Effector CD4-positive, alpha-beta T cell (primary cell): ENCODE results near the gene LRIT1.

ENCODE experiments used
- DNase-seq: peaks from one replicate; pipeline ENCODE4 v3.0.0-alpha.2; 2020

Gene LRIT1

DNA sequence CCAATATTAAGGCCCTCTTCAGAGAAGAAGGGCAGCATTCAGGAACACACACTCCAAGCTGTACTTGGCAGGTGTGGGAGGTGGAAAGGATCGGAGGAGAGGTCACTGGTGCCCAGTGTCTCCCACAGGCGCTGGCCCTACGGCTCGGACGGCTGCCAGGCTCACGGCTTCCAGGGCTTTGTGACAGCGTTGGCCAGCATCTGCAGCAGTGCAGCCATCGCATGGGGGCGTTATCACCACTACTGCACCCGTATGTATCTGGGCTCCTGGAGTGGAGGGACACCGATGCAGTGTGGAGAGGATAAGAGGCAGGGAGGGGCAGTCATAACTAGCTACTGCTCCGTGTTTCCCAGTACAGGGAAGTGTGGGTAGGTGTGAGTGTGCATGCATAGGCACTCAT lies 7.4 kb upstream of the LRIT1 start:
- DNase-seq, result no peak

DNA sequence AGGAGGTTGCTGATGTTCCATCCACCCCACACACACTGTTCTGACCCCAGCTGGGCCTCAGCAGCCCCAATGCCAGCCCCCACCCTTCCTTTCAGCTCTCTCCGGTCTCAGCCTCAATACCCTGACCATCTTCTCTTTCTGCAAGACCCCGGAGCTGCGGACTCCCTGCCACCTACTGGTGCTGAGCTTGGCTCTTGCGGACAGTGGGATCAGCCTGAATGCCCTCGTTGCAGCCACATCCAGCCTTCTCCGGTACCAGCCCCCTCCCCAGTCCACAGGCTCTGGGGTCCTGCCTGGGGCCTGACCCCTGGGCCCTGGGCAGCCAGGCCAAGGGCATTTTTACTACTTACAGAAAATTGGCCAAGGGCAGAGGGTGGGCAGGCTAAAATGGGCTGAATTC lies 6.2 kb upstream of the LRIT1 start:
- no peak for DNase-seq

DNA sequence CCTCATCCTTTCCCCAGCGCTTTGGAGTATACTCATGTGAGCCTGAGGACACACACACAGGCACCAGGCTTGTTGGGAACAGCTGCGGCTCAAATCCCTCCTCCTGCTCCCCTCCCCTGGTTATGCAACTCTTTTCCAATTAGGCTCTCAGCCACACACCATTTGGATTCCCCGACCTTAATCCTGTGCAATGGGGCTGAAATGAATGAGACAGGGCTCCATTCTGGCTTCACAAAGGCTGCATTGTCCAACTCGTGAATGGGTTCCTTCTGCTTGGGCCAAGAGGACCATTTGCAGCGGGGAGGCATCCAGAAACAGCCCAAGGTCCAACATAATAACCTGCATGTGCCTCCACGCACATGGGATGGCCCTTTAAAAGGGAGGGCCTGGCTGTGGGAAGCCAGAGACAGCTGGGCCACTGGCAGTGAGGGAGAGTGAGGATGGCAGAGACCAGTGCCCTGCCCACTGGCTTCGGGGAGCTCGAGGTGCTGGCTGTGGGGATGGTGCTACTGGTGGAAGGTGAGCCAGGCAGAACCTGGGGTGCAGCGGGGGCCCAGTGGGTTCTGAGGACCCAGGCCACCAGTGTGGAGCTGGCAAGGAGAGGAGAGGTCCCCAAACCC lies 3.4 kb upstream of the LRIT1 start, which contains the start of gene RGR:
RGR (plus strand) TSS at position 403 of the 620 bp plus-strand sequence; CDS start at position 441, 38 bp downstream.
- no peak for DNase-seq

DNA sequence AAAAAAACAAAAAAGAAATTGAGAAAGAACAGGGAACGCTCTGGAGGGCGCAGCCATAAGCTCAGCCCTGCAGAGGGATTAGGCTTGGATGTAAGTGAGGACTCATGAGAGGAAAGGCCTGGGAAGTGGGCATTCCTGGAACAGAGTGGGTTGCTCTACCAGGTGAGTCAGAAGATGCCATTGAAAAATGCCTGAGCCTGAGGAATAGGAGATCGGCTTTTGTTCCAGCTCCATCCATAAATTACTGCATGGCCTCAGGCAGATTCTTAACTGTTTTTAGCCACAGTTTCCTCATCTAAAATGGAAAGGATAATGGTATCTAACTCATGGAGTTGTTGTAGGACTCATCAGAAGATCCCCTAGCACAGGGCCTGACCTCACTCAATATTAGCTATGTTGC lies 2.4 kb upstream of the LRIT1 start:
- no peak for DNase-seq

DNA sequence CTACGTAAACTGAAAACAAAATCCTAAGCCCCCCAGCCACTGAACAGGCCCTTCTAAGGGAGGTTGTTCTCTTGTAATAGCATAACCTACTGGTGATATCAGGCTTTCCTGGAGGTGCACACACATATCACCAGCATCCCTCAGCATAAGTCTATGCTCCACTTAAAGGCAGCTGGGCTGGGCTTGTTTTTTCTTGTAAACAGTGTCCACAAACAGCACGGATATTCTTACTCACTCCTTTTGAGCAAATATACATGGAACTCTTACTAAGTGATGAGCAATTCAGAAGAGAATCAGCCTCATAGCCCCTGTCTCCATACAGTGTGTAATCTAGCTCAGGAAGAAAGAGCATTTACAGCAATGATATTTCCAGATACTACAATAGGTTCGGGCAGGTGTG lies 2.4 kb downstream of the LRIT1 start:
- DNase-seq, result no peak

DNA sequence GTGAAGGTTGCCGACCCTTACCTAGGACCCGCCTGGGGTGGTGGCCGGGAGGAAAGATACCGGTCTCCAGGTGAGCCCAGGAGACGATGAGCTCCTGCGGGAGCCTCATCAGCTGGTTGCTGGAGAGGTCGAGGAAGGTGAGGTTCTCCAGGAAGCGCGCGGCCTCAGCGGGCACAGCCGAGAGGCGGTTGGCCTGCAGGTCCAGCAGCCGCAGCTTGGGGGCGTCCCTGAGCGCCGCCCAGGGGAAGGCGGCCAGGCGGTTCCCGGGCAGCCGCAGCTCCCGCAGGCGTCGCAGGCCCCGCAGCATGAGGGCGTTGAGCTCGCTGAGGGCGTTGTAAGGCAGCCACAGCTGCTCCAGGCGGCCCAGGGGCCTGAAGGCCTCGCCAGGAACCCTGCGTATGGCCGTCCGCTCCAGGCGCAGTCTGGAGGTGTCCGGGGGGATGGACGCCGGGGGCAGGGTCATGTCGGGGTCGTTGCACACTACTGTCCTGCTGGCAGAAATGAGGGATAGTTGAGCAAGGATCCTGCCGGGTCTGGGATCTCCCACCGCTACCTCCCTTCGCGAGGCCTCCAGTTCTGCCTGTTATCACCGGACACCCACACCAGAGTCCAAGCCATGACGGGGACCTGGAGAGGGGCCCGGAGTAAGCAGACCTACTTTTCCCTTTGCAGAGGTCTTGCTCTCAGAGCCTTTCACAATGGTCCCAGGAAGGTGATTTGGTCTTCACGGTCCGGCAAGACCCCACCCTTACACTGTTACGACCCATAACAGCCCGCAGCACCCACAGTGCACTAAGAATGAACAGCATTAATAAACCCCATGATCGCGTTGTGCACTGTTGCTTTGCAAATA lies 3.9 kb downstream of the LRIT1 start:
- DNase-seq, result no peak

DNA sequence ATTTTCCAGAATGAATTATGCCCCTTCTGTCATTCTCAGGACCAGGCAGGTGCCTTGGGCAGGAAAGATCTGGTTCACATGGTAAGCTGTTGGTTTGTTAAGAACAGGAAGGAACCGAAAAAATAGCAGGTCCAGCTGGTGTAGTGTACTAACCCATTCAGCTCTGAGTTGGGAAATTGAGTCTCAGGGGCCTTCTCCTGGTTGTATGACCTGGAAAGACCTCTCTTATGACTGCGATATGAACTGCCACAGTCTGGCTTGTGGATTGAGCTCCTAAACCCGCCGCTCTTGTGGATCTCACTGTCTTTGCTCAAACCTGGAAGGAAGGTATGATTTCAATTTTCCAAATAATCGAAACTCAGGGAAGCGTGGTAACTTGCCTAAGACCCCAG lies 4.5 kb downstream of the LRIT1 start:
- no peak for DNase-seq

DNA sequence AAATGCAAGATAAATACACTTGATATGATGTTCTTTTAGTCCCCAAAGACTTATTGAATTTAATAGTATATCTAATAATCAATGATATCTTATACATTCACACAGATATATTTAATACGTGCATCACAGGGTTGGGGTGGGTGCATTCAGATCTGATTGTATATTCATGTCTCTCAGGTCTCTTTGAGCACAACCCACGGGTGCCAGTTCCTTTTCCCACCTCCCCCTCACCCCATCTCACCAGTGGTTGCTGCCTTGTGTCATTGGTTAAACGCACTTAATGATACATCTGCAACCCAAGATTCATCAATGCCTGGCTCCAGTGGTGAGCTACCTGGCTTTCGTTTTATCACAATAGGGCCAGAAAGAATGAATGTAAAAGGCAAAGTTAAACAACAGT lies 6.2 kb downstream of the LRIT1 start:
- no peak for DNase-seq

DNA sequence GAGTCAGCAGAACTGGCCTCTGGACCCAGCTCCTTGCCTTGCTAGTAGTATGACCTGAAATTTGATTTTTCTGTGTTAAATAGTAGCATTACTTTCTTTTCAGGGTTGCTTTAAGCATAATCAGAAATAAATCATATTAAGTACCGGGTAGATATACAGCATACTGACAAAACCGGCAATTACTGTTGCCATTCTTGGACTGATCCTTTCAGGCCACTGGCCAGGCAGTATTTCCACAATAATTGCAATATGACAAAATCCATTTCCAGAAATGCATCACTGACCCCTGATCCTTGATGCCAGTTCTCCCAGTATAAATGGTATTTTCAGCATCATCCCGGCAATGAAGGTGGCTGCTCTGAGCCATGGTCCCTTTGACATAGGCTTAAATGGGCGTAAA lies 6.9 kb downstream of the LRIT1 start:
- no peak for DNase-seq

DNA sequence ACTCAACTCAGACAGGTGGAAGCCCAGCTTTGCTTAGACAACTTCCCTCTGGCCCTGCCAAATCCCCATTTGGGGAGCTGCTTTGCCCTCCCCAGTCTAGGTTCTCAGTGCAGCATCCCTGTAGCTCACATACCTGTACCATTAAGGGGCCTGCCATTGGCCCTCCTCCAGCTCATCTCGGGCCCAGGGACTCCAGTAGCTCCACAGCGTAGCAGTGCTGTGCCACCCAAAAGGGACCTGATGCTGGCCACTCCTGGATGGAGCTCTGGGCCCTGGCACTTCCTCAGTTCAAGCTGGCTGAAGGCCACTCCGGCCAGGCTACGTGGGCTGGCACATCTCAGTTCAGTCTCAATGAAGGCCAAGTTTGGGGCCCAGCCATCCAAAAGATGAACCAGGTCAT lies 7.4 kb downstream of the LRIT1 start:
- DNase-seq, result no peak

DNA sequence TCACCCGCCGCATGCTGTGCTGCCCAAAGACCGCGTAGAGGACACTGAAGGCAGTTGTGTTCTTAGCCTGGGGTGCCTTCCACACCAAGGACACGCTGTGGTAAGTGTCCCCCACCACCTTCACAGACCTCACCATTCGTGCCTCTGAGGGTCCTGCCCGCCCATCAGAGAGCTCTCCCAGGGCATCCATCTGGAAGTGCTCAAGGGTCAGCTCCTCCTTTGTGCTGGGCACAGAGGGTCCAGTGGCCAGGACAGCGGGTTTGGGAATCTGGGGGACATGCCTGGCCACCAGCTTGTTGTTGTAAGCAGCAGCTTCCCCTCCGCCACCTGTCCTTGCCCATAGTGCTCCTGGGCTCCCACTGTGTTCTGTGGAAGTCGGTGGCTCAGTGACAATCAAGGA lies 9.0 kb downstream of the LRIT1 start:
- no peak for DNase-seq

DNA sequence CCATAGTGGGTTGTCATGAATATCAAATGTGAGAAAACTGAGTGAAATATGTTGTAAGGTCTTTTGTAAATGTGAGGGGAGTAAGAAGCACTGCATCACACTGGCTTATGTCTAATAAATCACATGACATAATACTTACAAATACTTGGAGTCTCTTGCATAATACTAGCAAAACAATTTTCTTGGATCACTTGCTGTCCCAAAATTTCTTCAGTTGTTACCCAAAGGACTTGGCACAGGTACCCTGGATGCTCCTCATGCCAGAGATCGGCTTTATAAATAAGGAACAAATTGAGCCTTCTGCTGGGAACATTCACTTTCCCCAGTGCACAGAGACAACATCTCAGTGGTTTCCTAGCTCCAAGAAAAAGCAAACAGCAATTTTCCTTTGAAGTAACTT lies 11.0 kb downstream of the LRIT1 start:
- no peak for DNase-seq

DNA sequence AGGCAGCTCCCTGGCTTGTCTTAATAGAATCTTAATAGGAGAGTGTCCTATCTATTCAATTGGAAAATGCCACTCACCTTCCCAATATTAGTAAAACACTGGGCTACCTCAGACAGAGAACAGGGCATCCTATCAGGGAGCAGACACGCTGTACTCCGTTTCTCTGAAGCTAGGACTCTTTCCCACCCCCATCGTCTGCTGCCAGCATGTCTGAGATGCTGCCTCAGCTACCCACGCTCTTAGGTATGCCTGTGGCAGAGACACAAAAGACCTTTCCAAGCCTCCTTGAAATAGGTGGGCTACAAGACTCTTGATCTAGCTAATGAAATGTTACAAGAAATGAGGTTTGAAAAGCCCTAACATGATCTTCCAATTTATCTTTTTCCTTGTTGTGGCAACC lies 13.5 kb downstream of the LRIT1 start:
- no peak for DNase-seq

DNA sequence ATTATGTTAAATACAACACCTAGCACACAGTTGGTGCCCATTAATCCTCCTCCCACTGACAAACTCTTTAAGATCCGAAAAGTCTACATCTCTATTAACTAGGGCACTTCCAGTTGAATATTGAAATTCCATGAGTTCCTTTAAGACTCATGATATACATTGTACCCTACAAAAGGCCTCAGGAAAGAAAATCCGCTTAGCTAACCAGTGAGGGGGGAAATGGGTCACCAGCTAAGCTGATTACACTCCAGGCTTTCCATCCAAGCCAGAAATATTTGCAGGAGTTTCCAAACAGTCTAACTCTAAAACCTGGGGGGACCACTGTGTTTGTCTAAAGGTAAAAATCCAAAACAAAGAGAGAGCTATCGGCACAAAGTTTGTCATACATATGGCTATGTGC lies 14.7 kb downstream of the LRIT1 start:
- no peak for DNase-seq

DNA sequence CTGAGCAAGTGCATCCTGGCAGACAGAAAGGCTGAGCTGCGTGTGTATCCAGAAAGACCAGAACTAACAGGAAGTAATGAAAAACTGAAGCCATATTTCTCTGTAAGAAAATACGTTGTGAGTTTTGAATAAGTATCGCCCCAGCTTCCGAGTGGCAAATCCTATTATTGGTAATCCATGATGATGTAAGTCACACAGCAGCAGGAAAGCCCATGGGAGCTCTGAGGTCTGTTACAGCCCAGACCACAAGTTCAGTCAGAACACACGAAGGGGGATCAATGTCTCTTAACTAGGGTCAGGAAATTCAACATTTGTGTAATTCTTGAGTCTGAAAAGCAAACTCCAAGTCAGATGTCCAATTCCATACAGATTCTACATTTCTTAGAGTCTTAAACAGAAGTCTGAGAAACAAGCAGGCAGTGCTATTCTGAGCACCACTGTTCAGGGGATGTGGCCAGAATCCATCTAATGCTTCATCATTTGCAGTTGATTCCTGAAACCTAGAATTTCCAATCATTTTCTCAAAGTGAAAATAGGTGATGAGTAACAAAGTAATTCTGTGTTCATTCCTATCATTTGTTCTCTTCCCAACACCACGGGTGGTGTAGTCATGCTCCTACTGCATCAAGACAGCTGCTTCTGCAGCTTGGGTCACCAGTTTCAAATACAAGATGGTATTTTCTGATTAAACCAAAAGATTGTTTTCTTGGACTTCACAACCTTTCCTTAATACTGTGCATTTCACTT lies 15.7 kb downstream of the LRIT1 start, which contains the start of gene LRIT2:
LRIT2 (minus strand) TSS at position 118 of the 747 bp plus-strand sequence; CDS start at position 94, 24 bp downstream.
- DNase-seq, result no peak

DNA sequence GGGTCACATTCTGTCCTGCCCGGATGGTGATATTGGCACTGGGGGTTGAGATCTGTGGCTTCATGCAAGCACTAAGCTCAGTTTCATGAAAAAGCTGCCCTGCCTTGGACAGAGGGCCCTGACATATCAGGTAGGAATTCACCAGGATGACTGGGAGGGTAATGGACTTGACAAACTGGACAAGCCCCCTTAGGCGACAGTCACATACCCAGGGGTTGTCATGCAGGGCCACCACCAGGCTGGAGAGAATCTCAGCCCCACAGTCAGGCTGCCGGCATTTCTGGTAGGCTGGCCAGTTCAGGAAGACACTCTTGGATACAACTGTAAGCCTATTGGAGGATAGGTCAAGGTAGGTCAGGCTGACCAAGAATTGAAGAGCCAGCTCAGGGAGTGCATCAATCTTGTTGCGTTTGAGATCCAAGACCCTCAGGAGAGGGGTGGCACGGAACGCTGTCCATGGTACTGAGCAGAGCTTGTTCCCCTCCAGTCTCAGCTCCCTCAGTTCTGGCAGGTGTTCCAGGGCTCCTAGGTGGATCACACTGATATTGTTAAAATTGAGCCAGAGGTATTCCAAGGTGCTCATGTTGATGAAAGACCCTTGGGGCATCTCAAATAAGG lies 16.8 kb downstream of the LRIT1 start:
- no peak for DNase-seq

DNA sequence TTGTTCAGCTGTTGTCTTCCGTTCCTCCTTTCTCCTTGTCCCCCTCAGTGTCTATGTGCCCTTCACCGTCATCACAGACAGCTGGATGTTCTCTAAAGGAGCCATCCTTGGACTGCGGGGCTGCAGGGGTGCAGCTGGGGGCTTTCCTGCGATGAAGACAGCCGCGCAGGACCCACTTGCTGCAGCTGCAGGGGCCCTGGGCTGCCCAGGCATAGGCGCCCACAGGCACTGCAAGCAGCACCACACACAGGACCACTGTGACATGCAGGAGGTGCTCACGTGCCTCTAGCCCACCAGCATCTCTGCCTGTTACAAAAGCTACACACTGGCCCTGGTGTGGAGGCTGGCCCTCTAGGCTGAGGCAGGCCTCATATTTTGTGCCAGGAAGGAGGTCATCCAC lies 19.4 kb downstream of the LRIT1 start:
- DNase-seq, result no peak

DNA sequence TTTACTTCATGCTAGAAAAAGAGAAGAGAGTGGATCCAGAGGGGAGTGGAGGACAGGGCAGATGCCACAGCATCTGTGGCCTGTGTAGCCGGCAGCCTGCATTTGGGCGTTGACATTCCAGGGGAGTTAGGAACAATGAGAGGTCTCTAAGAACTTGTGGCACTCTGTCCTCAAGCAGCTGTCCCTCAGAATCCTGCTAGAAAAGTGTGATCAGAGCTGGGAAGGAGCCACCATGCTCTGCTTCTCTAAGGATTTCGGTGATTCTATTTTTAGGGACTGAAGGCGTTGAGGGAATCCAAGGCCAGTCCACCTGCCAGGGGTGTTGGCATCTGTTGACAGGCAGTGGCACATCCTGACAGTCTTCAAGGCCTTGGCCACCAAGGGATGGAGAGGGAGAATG lies 23.6 kb downstream of the LRIT1 start:
- DNase-seq, result no peak

DNA sequence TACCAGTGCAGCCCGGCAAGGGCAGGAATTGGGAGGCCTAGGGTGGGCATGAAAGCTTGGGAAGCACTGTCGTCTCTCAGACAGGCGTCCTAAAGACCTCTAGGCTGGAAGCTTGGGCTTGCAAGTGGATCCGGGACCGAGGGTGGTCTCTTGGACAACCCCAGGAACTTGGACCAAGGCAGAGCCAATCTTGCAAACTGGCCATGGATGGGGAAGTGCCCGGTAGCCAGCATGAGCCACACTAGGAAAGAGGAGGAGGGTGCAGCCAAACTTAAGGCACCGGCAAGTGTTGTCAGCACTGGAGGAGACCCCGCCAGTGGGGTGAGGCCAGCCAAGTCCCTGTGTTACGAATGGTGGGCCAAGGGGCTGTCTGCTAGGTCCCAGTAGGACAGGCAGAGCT lies 24.5 kb downstream of the LRIT1 start:
- DNase-seq, result no peak

DNA sequence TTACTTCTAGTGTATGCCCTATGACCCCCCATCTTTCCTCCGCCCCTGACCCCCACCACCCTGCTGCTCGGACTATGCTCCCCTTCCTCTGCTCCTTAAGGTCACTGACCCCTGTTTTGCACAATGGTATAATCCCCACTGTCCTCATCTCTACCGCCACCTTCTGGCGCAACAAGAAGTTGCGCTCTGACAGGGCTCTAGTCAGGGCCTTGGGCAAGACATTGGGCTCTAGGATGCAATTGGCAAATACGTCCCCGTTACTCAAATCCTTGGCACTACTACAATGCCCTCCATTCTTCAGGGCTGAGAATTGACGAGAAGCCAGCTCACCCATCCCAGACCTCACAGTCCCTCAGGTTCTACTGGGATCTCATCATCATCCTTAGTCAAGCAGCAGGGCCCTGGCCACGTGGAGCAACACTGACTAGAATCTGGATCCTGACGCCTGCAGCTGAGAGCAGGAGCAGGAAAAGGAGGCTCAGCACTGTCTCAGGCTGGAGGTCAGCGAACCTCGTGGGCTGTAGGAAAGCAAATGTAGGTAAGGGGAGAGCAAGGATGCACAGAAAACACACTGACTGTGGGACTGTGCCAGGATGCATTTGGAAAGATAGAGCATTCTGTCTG lies 26.6 kb downstream of the LRIT1 start:
- DNase-seq, result no peak

DNA sequence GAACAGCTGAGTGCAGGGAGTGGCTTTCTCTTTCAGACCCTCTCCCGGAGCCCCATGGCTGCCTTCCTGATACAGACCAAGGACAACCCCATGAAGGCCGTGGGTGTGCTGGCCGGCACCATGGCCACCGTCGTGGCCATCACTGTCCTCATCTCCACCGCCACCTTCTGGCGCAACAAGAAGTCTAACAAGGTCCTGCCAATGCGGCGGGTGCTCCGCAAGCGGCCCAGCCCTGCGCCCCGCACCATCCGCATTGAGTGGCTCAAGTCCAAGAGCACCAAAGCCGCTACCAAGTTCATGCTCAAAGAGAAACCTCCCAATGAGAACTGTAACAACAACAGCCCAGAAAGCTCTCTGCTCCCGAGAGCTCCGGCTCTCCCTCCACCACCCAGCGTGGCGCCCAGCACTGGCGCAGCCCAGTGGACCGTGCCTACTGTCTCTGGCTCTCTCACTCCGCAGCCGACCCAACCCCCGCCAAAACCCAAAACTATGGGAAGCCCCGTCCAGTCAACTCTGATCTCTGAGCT lies 27.2 kb downstream of the LRIT1 start:
- DNase-seq, result no peak

DNA sequence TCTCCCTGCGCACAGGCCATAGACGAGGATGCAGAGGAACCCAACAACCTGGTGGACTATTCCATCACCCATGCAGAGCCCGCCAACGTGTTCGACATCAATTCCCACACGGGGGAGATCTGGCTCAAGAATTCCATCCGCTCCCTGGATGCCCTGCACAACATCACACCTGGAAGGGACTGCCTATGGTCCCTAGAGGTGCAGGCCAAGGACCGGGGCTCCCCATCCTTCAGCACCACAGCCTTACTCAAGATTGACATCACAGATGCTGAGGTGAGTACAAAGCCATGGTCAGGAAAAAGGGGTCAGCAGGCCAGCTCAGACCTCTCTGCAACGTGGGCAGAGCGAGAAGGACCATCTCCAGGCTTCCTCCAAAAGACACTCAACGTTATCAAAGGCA lies 28.3 kb downstream of the LRIT1 start:
- DNase-seq, result no peak

DNA sequence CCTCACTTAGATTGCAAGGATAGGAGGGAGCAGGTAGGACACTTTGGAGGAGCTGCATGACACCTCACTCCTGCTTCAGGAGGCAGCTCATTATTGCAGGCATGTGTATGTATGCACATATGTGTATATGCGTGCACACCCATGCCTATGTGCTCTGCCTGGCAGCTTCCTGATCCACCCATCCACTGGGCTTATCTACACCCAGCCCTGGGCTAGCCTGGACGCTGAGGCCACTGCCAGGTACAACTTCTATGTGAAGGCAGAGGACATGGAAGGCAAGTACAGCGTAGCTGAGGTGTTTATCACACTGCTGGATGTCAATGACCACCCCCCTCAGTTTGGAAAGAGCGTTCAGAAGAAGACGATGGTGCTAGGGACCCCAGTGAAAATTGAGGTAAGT lies 29.3 kb downstream of the LRIT1 start:
- no peak for DNase-seq
